GM06990 (cell line): ENCODE results near the gene LSMEM2.

Experiments used
- DNase-seq: peaks from one replicate; pipeline ENCODE4 v3.0.0-alpha.2; 2011; ENCODE audit not compliant: insufficient read length; ENCODE audit errors: extremely low read depth
- H3K27me3 ChIP-seq: replicated peaks from 2 replicates; pipeline ENCODE4 v1.6.0; 2011; ENCODE audit warnings: low read length; ENCODE audit not compliant: control insufficient read depth, insufficient read depth
- H3K36me3 ChIP-seq: 2 replicates; pipeline ENCODE4 v1.5.1; 2011; ENCODE audit warnings: low read length; ENCODE audit not compliant: control insufficient read depth, insufficient read depth
- H3K4me3 ChIP-seq: replicated peaks from 2 replicates; pipeline ENCODE4 v1.5.1; 2011; ENCODE audit warnings: low read depth, mild to moderate bottlenecking, control low read depth, low read length
- TF ChIP-seq, protein P1 (sequence below): IDR thresholded peaks from 2 replicates; pipeline ENCODE4 v1.5.1; 2011; ENCODE audit warnings: low read length, control low read depth, mild to moderate bottlenecking, inconsistent platforms; ENCODE audit not compliant: insufficient read depth, poor library complexity, severe bottlenecking

The LSMEM2 gene

DNA sequence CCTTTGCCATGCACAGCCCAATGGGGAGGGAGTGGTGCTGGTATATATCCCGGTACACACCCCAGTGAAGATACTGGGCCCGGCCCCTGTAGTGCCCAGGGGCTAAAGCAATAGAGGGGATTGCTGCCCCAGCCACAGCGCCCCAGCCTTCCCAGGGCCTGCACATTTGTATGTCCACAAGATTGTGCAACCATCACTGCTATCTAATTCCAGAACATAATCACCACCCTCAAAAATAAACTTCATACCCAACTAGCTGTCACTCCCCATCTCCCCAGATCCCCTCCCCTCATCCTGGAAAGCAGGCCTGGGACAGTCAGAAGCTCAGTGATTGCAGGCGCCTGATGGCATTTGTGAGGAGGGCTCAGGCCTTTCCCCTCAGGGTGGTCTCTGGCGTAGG is 29.4 kb upstream of the LSMEM2 start:
- no peaks in the 10 kb centered on the region for H3K27me3 ChIP-seq

DNA sequence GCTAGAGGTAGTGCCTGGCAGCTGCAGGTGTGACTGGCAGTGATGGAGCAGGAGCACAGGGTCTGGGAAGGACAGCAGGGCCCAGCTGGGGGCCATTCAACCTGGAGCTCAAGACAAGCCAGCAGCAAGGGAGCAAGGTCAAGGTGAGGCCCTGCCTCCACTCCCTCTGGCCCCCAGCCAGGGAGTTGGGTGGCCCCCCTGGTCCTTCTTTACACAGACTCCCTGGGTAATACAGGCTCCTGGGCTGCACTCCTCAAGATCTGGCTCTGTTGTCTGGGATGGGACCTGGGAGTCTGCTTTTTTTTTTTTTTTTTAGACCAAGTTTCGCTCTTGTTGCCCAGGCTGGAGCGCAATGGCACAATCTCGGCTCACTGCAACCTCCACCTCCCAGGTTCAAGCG is 28.4 kb upstream of the LSMEM2 start:
- Histone ChIP-seq H3K4me3 (no peak overlapping the region), H3K36me3 (peaks cover 46% of the 10 kb centered on the region)

More for the DNA sequence above, 29.4 kb upstream of the LSMEM2 start:
- TF ChIP-seq, protein P1, sequence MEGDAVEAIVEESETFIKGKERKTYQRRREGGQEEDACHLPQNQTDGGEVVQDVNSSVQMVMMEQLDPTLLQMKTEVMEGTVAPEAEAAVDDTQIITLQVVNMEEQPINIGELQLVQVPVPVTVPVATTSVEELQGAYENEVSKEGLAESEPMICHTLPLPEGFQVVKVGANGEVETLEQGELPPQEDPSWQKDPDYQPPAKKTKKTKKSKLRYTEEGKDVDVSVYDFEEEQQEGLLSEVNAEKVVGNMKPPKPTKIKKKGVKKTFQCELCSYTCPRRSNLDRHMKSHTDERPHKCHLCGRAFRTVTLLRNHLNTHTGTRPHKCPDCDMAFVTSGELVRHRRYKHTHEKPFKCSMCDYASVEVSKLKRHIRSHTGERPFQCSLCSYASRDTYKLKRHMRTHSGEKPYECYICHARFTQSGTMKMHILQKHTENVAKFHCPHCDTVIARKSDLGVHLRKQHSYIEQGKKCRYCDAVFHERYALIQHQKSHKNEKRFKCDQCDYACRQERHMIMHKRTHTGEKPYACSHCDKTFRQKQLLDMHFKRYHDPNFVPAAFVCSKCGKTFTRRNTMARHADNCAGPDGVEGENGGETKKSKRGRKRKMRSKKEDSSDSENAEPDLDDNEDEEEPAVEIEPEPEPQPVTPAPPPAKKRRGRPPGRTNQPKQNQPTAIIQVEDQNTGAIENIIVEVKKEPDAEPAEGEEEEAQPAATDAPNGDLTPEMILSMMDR = no peak
- DNase-seq = no peak
- Histone ChIP-seq H3K36me3 (peaks cover 40% of the 10 kb centered on the region), H3K4me3 (no peak overlapping the region)

DNA sequence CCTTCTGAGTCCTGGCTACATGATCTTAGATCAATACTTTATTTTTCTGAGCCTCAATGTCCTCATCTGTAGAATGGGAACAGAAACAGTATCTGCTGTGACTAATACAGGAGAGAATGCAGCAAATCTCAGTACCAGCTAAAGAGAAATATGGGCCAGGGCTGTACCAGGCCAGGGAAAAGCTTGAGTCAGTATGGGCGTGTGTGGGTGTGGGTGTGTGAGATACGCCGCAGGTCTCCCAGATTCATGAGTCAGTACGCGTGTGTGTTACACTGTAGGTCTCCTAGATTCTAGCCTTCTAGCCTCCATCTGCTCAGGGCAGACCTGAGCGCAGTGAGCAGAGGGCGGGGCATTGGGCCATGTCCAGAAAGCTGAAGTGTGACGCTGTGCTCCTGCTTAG is 27.7 kb upstream of the LSMEM2 start:
- Histone ChIP-seq H3K4me3 (no peak overlapping the region), H3K27me3 (no peaks in the 10 kb centered on the region), H3K36me3 (peaks cover 48% of the 10 kb centered on the region)
- no peak for DNase-seq
- TF ChIP-seq, protein P1 = no peak

More for the DNA sequence above, 28.4 kb upstream of the LSMEM2 start:
- no peak for DNase-seq
- no peaks in the 10 kb centered on the region for H3K27me3 ChIP-seq
- TF ChIP-seq, protein P1 = no peak

DNA sequence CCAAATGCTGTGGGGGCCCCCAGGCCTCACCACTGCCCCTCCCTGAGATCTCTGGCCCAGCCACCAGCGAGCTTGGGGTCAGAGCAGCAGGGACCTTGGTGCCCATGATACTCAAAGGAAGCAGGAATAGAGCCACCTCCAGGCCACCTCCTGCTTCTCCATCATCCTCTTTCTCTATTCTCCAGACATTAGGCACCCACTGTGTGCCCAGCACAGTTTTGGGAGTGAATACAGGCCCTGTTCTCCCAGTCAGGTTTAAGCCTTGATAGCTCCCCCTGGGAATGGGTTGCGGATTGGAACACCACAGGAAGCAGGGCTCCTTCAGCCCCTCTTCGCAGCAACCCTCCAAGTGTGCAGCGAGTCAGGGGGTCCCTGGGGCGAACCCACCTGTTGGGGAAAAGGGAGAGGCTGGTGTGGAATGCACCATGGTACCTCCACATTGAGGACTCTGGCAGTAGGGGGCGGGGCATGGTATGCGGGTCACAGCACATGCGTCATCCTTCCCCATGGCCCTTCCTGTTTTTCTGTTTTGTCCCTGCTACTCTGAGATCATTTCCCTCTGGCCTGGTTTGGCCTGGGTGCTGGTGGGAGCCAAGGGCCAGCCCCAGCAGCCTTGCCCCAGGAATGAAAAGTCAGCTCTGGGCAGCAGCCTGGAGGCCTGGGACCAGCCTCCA is 24.2 kb upstream of the LSMEM2 start:
- H3K36me3 ChIP-seq = peaks cover 57% of the 10 kb centered on the region

GRCh38 chr3:50255251-50255615 is 23.7 kb upstream of the LSMEM2 start:
- Histone ChIP-seq H3K36me3 (peaks cover 54% of the 10 kb centered on the region), H3K27me3 (no peaks in the 10 kb centered on the region), H3K4me3 (no peak overlapping the region)
- no peak for DNase-seq
- TF ChIP-seq, protein P1 = no peak

More for the DNA sequence above, 24.2 kb upstream of the LSMEM2 start:
- Histone ChIP-seq H3K27me3 (no peaks in the 10 kb centered on the region), H3K4me3 (no peak overlapping the region)
- DNase-seq = no peak
- TF ChIP-seq, protein P1 = no peak
